GM21515 (cell line): ENCODE results near the gene NUDT1.

Experiments used
- ATAC-seq: cut with Tn5 transposase; IDR thresholded peaks from one replicate; pipeline ENCODE4 v1.9.1; 2021; ENCODE audit not compliant: unreplicated experiment

The NUDT1 gene

GRCh38 chr7:2223321-2223720 lies 18.7 kb upstream of the NUDT1 start:
- ATAC-seq: no peak

DNA sequence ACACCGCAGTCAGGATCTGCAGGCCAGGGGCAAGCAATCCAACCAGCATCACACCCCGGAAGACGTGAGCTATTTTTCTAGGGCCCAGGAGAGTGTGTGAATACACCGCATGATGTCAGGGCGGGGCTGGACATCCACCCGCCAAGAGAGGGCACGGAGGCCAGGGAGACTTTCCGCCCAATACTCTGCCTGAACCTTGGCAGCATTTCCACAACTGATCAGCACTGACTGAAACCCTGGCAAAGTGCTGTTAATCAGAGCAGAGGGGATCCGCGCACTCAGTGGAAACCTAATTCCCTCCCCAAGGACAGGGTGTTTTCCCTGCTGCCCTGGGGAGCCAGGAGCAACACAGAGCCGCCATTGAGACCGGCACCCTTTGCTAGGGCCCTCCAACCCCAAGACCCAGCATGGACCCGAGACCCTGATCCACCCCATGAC lies 17.5 kb upstream of the NUDT1 start:
- no peak for ATAC-seq

DNA sequence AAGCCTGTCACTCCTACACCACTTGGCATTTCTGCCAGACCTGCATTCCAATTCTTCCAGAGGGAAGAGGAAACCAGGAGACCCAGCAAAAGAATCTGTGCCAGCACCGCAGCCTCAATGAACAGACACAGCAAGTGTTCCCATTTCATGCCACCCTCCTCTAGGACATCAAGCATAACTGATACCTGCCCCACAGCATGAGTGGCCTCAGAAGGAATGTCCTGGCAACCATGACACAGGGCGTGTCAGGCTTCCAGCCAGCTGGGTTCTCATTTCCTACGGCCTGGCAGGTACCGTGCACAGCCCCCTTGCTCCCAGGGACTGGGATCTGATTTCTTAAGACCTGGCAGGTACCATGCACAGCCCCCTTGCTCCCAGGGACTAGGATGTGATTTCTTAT lies 17.1 kb upstream of the NUDT1 start:
- no peak for ATAC-seq

DNA sequence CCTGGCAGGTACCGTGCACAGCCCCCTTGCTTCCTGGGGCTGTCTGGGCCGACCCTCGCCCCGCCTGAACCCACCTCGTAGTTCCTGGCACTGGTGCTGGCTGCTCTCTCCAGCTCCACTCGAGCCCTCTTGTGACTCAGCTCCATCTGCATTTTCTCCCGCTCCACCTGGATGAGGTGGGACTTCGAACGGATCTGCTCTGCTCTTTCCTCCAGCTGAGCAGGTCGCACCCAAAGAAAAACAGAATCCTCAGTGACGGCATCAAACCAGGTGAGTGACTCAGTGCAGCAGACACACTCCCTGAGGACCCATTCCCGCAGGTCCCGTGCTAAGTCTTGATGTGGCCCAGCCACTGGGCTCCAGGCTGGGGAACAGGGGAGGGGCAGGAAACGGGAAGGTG lies 16.7 kb upstream of the NUDT1 start:
- ATAC-seq: no peak

DNA sequence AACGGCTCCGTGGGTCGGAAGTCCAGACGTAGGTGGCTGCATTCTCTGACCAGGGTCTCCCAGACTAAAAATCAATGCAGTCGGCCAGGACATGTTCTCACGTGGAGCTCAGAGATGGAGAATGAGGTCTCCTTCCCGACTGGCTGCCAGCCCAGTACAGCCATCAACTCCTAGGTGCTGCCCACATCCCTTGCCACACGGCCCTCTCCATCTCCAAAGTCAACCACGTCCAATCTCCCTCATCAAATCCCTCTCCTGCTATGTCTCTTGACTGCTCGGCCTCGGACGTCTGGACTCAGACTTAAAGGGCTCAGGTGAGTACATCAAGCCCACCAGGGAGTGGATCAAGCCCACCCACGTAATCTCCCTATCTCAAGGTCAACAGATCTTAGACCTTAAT lies 16.2 kb upstream of the NUDT1 start:
- ATAC-seq: no peak

DNA sequence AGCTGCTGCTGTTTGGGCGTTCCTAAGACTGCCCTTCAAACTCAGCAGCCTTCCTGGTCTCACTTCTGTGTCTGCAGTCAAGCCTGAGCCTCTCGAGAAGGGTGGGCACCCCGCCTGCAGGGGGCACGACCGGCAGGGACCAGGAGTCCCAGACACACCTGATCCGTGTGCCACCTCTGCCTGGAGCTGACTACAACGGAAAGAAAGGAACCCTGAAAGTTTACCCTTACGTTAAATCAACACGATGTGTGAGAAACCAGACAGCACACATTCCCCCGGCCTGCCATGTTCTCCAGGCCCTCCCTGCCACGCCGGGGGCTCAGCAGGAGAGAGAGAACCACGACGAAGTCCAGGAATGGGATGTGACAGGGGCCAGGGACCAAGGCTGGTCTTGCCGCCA lies 14.3 kb upstream of the NUDT1 start:
- ATAC-seq: no peak

- no peak for ATAC-seq
Measured at GRCh38 chr7:2228921-2229320, 13.1 kb upstream of the NUDT1 start.

DNA sequence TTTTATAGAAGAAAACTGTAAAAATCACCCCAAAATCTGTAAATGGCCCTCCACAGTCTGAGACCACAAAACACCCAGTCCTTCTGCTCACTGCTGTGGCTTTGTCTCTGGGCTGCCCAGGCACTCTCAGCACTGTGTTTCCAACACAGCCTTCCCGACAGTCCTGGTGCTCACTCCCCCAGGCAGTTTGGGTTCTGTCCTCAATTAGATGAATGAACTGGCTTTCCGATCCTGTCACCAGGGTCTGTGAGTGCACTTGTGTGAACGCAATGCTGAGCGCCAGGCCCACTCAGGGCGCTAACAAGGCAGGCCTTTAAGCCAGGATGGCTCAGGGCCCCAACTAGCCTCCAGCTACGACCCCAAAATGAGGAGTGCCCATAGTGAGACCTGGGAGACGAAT lies 12.6 kb upstream of the NUDT1 start:
- no peak for ATAC-seq

- ATAC-seq: no peak
Measured at GRCh38 chr7:2230226-2230625, 11.8 kb upstream of the NUDT1 start.

DNA sequence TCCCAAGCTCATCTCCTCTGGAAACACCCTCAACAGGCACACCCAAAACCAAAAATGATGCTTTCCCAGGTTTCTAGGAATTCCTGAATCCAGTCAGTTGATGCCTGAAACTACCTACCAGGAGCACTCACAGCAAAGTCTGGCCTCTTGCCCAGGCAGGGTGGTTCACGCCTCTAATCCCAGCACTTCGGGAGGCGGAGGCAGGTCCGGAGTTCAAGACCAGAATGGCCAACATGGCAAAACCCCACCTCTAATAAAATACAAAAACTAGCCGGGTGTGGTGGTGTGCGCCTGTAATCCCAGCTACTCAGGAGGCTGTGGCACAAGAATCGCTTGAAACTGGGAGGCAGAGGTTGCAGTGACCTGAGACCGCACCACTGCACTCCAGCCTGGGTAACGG lies 11.1 kb upstream of the NUDT1 start:
- ATAC-seq: no peak

DNA sequence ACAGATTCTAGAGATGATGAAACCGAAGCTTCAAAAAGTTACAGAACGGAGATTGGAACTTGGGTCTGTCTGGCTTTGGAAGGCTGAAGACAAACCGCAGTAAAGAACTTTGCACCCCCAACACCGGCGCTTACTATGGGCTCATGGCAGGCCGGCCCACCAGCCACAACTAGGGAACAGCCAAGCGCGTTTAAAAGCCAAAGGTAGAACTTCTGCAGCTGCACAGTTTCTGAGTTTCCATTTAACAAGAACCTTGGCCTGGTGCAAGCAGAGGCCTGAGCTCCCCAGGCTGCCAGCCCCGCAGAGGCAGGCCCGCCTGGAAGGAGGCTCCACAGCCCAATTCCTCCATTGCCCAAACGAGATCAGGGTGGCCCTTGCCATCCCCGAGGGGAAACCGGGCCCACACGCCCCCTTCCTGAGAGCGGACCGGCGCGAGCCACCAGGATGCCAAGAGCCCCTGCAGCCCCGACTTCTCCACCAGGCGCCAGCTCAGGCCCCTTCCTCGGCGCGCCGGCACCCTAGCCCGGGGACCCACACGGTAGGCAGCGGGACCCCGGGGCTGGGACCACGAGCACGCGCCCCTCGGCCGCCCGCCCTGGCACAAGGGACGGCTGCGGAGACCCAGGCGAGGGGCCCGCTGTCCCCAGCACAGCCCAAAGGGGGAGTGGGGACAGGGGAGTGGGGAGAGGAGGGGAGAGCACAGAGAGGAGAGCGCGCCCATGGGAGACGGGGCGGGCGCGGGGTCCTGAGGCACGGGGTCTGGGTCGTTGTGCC lies 9.8 kb upstream of the NUDT1 start:
- ATAC-seq: peak; percentile 25

- ATAC-seq: peak; percentile 66
Measured at GRCh38 chr7:2232766-2233520, 9.1 kb upstream of the NUDT1 start, which contains the start of gene MAD1L1. MAD1L1 (minus strand) TSS chr7:2232945; CDS start chr7:2230133, 2,812 bp downstream.

DNA sequence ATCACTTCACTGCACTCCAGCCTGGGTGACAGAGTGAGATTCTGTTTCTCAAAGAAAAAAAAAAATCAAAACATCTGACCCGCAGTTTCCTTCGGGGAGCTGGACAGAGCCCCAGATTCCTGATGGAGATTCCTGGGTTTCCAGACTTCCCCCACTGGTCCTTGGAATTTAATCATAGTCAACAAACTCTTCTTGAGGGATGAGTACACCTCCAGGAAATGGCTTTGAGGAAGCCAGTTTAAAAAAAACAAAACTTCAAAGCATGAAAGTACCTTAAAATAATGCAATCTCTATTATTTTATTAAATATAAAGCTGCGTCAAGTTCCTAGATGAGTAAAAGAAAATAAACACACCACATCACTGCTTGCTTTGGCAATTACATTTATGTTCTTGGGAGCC lies 8.1 kb upstream of the NUDT1 start:
- no peak for ATAC-seq

GRCh38 chr7:2237109-2237602 lies 4.9 kb upstream of the NUDT1 start:
- ATAC-seq: peak; percentile 64

DNA sequence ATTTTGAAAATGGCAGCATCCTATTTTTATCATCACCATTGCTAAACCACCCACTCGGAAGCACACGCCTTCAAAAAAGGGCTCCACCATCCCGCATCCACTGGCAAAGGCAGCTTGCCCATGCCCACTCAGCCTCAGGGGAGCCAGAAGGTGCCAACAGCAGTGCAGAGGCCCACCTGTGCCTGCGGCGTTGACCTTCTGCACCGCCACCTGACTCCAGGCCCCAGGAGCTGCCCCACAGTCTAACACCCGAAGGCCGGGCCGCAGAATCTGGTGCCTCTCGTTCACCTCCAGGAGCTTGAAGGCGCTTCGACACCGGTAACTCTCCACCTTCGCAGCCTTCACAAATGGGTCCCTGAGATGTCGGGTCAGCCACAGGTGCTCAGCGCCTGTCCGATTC lies 2.8 kb upstream of the NUDT1 start:
- ATAC-seq: no peak

- ATAC-seq: peak; percentile 29
Measured at GRCh38 chr7:2242541-2243429, 759 bp downstream of the NUDT1 start.

DNA sequence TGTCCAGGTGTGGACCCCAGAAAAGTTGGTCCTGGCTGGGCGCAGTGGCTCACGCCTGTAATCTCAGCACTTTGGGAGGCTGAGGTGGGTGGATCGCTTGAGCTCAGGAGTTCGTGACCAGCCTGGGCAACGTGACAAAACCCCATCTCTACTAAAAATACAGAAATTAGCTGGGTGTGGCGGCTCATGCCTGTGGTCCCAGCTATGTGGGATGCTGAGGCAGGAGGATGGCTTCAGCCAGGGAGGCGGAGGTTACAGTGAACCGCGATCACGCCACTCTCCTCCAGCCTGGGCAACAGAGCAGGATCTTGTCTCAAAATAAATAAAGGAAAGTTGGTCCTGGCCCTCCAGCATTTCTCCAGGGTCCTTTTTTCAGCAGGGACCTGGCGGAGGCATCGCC lies 1.4 kb downstream of the NUDT1 start:
- ATAC-seq: no peak

- no peak for ATAC-seq
Measured at GRCh38 chr7:2244404-2244995, 2.5 kb downstream of the NUDT1 start.

- no peak for ATAC-seq
Measured at GRCh38 chr7:2245883-2246675, 4.1 kb downstream of the NUDT1 start.
